ENCODE data around the gene TYK2.
"Not testable (repeated sequence)": the region's sequence is repeated elsewhere in the genome, so short reads cannot be mapped to it uniquely, and the experiment has no call there.

Gene TYK2

GRCh38 chr19:10380313-10381102 is at the start of gene TYK2:
TYK2 (minus strand) TSS chr19:10380572; CDS start chr19:10378406, 2,166 bp downstream.
- in situ Hi-C loops (cut with HindIII; ENCODE audit: low sequenced_read_pairs) = no loop called here

- in situ Hi-C loops (cut with HindIII; ENCODE audit: low sequenced_read_pairs) = no loop called here
Measured at GRCh38 chr19:10428996-10429381, 48.6 kb upstream of the TYK2 start.

- in situ Hi-C loops (cut with HindIII; ENCODE audit: low sequenced_read_pairs) = no loop called here
Measured at GRCh38 chr19:10427169-10427568, 46.8 kb upstream of the TYK2 start.

GRCh38 chr19:10424011-10424637 is 43.8 kb upstream of the TYK2 start:
- in situ Hi-C loops (cut with HindIII; ENCODE audit: low sequenced_read_pairs) = no loop called here

GRCh38 chr19:10422846-10423245 is 42.5 kb upstream of the TYK2 start:
- in situ Hi-C loops (cut with HindIII; ENCODE audit: low sequenced_read_pairs) = no loop called here

GRCh38 chr19:10422046-10422461 is 41.7 kb upstream of the TYK2 start:
- in situ Hi-C loops (cut with HindIII; ENCODE audit: low sequenced_read_pairs) = no loop called here

GRCh38 chr19:10421240-10422045 is 41.1 kb upstream of the TYK2 start:
- in situ Hi-C loops (cut with HindIII; ENCODE audit: low sequenced_read_pairs) = no loop called here

- in situ Hi-C loops (cut with HindIII; ENCODE audit: low sequenced_read_pairs) = no loop called here
Measured at GRCh38 chr19:10420444-10421239, 40.3 kb upstream of the TYK2 start, which contains the start of gene PDE4A. PDE4A (plus strand) TSS chr19:10420538; CDS start chr19:10420765, 227 bp downstream.

GRCh38 chr19:10419646-10420443 is 39.5 kb upstream of the TYK2 start:
- in situ Hi-C loops (cut with HindIII; ENCODE audit: low sequenced_read_pairs) = no loop called here

GRCh38 chr19:10419200-10419645 is 38.9 kb upstream of the TYK2 start:
- in situ Hi-C loops (cut with HindIII; ENCODE audit: low sequenced_read_pairs) = no loop called here

- in situ Hi-C loops (cut with HindIII; ENCODE audit: low sequenced_read_pairs) = no loop called here
Measured at GRCh38 chr19:10418485-10419199, 38.3 kb upstream of the TYK2 start.

GRCh38 chr19:10418235-10418484 is 37.8 kb upstream of the TYK2 start:
- in situ Hi-C loops (cut with HindIII; ENCODE audit: low sequenced_read_pairs) = no loop called here

GRCh38 chr19:10417541-10418234 is 37.3 kb upstream of the TYK2 start:
- in situ Hi-C loops (cut with HindIII; ENCODE audit: low sequenced_read_pairs) = no loop called here

GRCh38 chr19:10416380-10417257 is 36.2 kb upstream of the TYK2 start:
- in situ Hi-C loops (cut with HindIII; ENCODE audit: low sequenced_read_pairs) = no loop called here

- in situ Hi-C loops (cut with HindIII; ENCODE audit: low sequenced_read_pairs) = no loop called here
Measured at GRCh38 chr19:10416083-10416379, 35.7 kb upstream of the TYK2 start.

- in situ Hi-C loops (cut with HindIII; ENCODE audit: low sequenced_read_pairs) = no loop called here
Measured at GRCh38 chr19:10412257-10412977, 32.0 kb upstream of the TYK2 start.

- in situ Hi-C loops (cut with HindIII; ENCODE audit: low sequenced_read_pairs) = not testable (repeated sequence)
Measured at GRCh38 chr19:10411224-10411623, 30.9 kb upstream of the TYK2 start.
